OCI-LY1 (cell line): ENCODE data around the gene LDLRAD4.

Experiments used
- EZH2 ChIP-seq: fragments of 200-600 bp; sonication (generic), shearing (Covaris generic); IDR thresholded peaks from 2 replicates; pipeline ENCODE4 v1.8.0; 2017; ENCODE audit warnings: borderline replicate concordance, mixed run types, mild to moderate bottlenecking, antibody characterized with exemption, low read length, moderate library complexity, mixed read lengths
- TF ChIP-seq, protein P1 (sequence below): fragments of 200-600 bp; sonication (generic), shearing (Covaris generic); IDR thresholded peaks from 2 replicates; pipeline ENCODE4 v1.5.1; 2017; ENCODE audit warnings: mild to moderate bottlenecking, antibody characterized with exemption, low read length, moderate library complexity, mixed read lengths

DNA sequence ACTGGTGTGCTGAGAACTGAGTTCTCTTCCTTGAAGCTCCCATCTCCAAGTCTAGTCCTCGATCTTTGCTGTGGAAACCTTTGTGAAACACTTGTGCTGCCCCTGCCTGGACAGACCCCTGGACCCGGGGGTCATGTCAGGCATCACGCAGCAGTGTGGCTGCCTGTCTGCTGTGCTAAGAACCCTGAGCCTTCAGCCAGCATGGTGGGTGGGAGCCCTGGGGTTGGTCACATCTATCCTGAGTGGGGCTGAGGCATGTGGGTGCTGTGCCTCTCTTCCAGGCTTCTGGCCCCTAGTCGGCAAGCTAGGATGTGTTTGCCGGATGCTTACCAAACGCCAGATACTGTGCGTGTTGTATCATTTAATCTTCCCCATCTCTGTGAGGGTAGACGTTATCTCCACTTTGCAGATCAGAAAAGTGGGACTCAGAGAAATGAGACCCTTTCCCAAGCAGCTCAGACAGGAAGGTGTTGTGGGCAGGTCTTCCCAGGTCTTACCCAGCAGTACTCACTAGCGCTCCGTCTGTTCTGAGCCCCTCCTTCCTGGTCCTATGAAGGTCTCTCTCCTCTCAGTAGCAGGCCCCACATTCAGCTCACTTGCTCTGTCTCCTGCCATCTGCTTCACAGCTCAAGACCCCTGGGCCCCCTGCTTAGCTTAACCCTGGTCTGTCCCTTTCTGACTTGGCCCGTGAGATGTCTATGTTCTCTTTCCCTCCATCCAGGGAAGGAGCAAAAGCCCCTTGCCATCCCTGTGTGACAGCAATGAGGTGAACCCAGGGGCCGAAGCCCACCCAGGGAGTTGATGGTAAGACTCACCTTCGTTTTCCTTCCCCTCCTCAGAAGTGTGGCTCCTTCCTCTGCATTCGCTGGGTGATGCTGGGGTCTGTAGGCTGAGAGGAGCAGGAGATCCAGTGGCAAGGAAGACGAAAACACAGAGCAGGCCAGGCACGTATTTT, 265.0 kb downstream of the LDLRAD4 start:
- TF ChIP-seq, protein P1, sequence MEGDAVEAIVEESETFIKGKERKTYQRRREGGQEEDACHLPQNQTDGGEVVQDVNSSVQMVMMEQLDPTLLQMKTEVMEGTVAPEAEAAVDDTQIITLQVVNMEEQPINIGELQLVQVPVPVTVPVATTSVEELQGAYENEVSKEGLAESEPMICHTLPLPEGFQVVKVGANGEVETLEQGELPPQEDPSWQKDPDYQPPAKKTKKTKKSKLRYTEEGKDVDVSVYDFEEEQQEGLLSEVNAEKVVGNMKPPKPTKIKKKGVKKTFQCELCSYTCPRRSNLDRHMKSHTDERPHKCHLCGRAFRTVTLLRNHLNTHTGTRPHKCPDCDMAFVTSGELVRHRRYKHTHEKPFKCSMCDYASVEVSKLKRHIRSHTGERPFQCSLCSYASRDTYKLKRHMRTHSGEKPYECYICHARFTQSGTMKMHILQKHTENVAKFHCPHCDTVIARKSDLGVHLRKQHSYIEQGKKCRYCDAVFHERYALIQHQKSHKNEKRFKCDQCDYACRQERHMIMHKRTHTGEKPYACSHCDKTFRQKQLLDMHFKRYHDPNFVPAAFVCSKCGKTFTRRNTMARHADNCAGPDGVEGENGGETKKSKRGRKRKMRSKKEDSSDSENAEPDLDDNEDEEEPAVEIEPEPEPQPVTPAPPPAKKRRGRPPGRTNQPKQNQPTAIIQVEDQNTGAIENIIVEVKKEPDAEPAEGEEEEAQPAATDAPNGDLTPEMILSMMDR = no peak
- TF ChIP-seq EZH2 = no peak
